Adipocyte (in vitro differentiated cells): Measurements from ENCODE around the gene CACNA1D.

Source experiments
- DNase-seq: peaks from one replicate; pipeline ENCODE4 v3.0.0-alpha.2; 2015; ENCODE audit warnings: low read depth
- H3K27me3 ChIP-seq: replicated peaks from 2 replicates; pipeline ENCODE4 v1.7.0; 2013; ENCODE audit warnings: mild to moderate bottlenecking, low read length, moderate library complexity; ENCODE audit not compliant: control insufficient read depth, insufficient read depth
- H3K36me3 ChIP-seq: 2 replicates; pipeline ENCODE4 v1.7.0; 2013; ENCODE audit warnings: low read length, mild to moderate bottlenecking, moderate library complexity; ENCODE audit not compliant: control insufficient read depth, insufficient read depth, severe bottlenecking
- H3K4me1 ChIP-seq: 2 replicates; pipeline ENCODE4 v1.7.0; 2013; ENCODE audit warnings: mild to moderate bottlenecking, low read length, moderate library complexity; ENCODE audit not compliant: control insufficient read depth, insufficient read depth
- H3K4me3 ChIP-seq: 2 replicates; pipeline ENCODE4 v1.7.0; 2013; ENCODE audit warnings: mild to moderate bottlenecking, low read length, moderate library complexity
- H3K9ac ChIP-seq: 2 replicates; pipeline ENCODE4 v1.7.0; 2013; ENCODE audit warnings: mild to moderate bottlenecking, low read length, moderate library complexity
- H3K9me3 ChIP-seq: 2 replicates; pipeline ENCODE4 v1.7.0; 2013; ENCODE audit warnings: mild to moderate bottlenecking, low read length, moderate library complexity; ENCODE audit not compliant: control insufficient read depth

CACNA1D gene

GRCh38 chr3:53694666-53695323 is 200.4 kb downstream of the CACNA1D start:
- no peaks in the 10 kb centered on the region for H3K4me1 ChIP-seq
- peaks cover 20% of the 10 kb centered on the region for H3K27me3 ChIP-seq
- no peak overlapping the region for H3K9ac ChIP-seq
- no peak for DNase-seq
- no peak overlapping the region for H3K4me3 ChIP-seq
- no peaks in the 10 kb centered on the region for H3K36me3 ChIP-seq
- H3K9me3 ChIP-seq: no peaks in the 10 kb centered on the region

GRCh38 chr3:53695324-53695690 is 200.9 kb downstream of the CACNA1D start:
- Histone ChIP-seq H3K4me3 (no peak overlapping the region), H3K27me3 (peaks cover 20% of the 10 kb centered on the region), H3K9ac (no peak overlapping the region), H3K9me3 (no peaks in the 10 kb centered on the region), H3K36me3 (no peaks in the 10 kb centered on the region), H3K4me1 (no peaks in the 10 kb centered on the region)
- no peak for DNase-seq

- H3K36me3 ChIP-seq: no peaks in the 10 kb centered on the region
- peaks cover 20% of the 10 kb centered on the region for H3K27me3 ChIP-seq
- no peak overlapping the region for H3K4me3 ChIP-seq
- no peak for DNase-seq
- H3K9me3 ChIP-seq: no peaks in the 10 kb centered on the region
- H3K4me1 ChIP-seq: no peaks in the 10 kb centered on the region
- H3K9ac ChIP-seq: no peak overlapping the region
Observed at GRCh38 chr3:53696401-53697172, 202.2 kb downstream of the CACNA1D start.

- Histone ChIP-seq H3K27me3 (peaks cover 2% of the 10 kb centered on the region), H3K9me3 (no peaks in the 10 kb centered on the region), H3K9ac (no peak overlapping the region), H3K4me1 (no peaks in the 10 kb centered on the region), H3K4me3 (no peak overlapping the region), H3K36me3 (no peaks in the 10 kb centered on the region)
- DNase-seq: no peak
Observed at GRCh38 chr3:53700441-53700840, 206.0 kb downstream of the CACNA1D start.

GRCh38 chr3:53702776-53703530 is 208.5 kb downstream of the CACNA1D start:
- H3K4me3 ChIP-seq: no peak overlapping the region
- no peak for DNase-seq
- no peak overlapping the region for H3K9ac ChIP-seq
- H3K4me1 ChIP-seq: peaks cover 5% of the 10 kb centered on the region
- no peaks in the 10 kb centered on the region for H3K36me3 ChIP-seq
- H3K27me3 ChIP-seq: no peaks in the 10 kb centered on the region
- H3K9me3 ChIP-seq: no peaks in the 10 kb centered on the region

- Histone ChIP-seq H3K27me3 (no peaks in the 10 kb centered on the region), H3K4me3 (no peak overlapping the region), H3K4me1 (peaks cover 13% of the 10 kb centered on the region), H3K36me3 (no peaks in the 10 kb centered on the region), H3K9ac (no peak overlapping the region), H3K9me3 (no peaks in the 10 kb centered on the region)
- DNase-seq: no peak
Observed at GRCh38 chr3:53703630-53704362, 209.4 kb downstream of the CACNA1D start.

GRCh38 chr3:53704363-53704725 is 209.9 kb downstream of the CACNA1D start:
- Histone ChIP-seq H3K4me1 (peaks cover 15% of the 10 kb centered on the region), H3K4me3 (no peak overlapping the region), H3K9ac (no peak overlapping the region), H3K36me3 (no peaks in the 10 kb centered on the region), H3K9me3 (no peaks in the 10 kb centered on the region), H3K27me3 (no peaks in the 10 kb centered on the region)
- DNase-seq: no peak

- Histone ChIP-seq H3K9ac (no peak overlapping the region), H3K9me3 (no peaks in the 10 kb centered on the region), H3K36me3 (no peaks in the 10 kb centered on the region), H3K27me3 (no peaks in the 10 kb centered on the region), H3K4me1 (peaks cover 15% of the 10 kb centered on the region), H3K4me3 (no peak overlapping the region)
- DNase-seq: no peak
Observed at GRCh38 chr3:53705024-53705745, 210.8 kb downstream of the CACNA1D start.

GRCh38 chr3:53705774-53706173 is 211.4 kb downstream of the CACNA1D start:
- Histone ChIP-seq H3K9me3 (no peaks in the 10 kb centered on the region), H3K27me3 (no peaks in the 10 kb centered on the region), H3K4me1 (peaks cover 15% of the 10 kb centered on the region), H3K9ac (no peak overlapping the region), H3K4me3 (no peak overlapping the region), H3K36me3 (no peaks in the 10 kb centered on the region)
- DNase-seq: no peak

GRCh38 chr3:53707222-53707621 is 212.8 kb downstream of the CACNA1D start:
- no peak for DNase-seq
- Histone ChIP-seq H3K9ac (no peak overlapping the region), H3K36me3 (no peaks in the 10 kb centered on the region), H3K4me3 (no peak overlapping the region), H3K9me3 (no peaks in the 10 kb centered on the region), H3K27me3 (no peaks in the 10 kb centered on the region), H3K4me1 (peaks cover 15% of the 10 kb centered on the region)
